Colonic mucosa (tissue), 4 donors: ENCODE results near the gene PARP1. TPM values are rescaled to one million over a fixed set of nuclear protein-coding genes. Genes with fewer than 3 reads are reported as not detected.

Source experiments
- DNase-seq: peaks from one replicate; pipeline ENCODE4 v3.0.0-alpha.2; 2020
- H3K27ac ChIP-seq: fragments of 200-600 bp; one replicate; pipeline ENCODE4 v1.8.0; 2021
- H3K27me3 ChIP-seq: fragments of 200-600 bp; one replicate; pipeline ENCODE4 v1.8.0; 2021
- H3K36me3 ChIP-seq: fragments of 200-600 bp; one replicate; pipeline ENCODE4 v1.8.0; 2021
- H3K4me1 ChIP-seq: fragments of 200-600 bp; one replicate; pipeline ENCODE4 v1.8.0; 2021; ENCODE audit warnings: mild to moderate bottlenecking
- H3K4me3 ChIP-seq: fragments of 200-600 bp; one replicate; pipeline ENCODE4 v1.8.0; 2021
- H3K9ac ChIP-seq, 2 donors: one replicate each; pipeline ENCODE4 v1.7.0; 2013; ENCODE audit warnings: control low read depth in 2 of 2, low read depth in 2 of 2, low read length in 2 of 2
- H3K9me3 ChIP-seq: fragments of 200-600 bp; one replicate; pipeline ENCODE4 v1.8.0; 2021
- CTCF ChIP-seq: fragments of 200-600 bp; IDR thresholded peaks from one replicate; pipeline ENCODE4 v1.8.0; 2022; ENCODE audit warnings: antibody characterized with exemption, mild to moderate bottlenecking
- intact Hi-C: fragments of 100-400 bp; cut with DNase I; formaldehyde crosslinking; loops from one replicate; pipeline ENCODE4 v1.14.1; 2022
- total RNA-seq, 2 donors: library from RNA; stranded (reverse); fragmentation: NEBNext Ultra II Directional in 1 of 2; extraction: Animal tissue kit (Norgen Biotek cat#: 25700) in 1 of 2; gene quantifications; one replicate each; pipeline ENCODE4 v1.2.1, GENCODE V29; 2021
- donor health status: healthy.
- donor health status: DM: no; HTN: no; CAD: no.
- donor health status: DM: no; HTN: no; CAD: no.

Gene PARP1
- total RNA-seq, 2 donors from 2014 or later: 56.7 to 96.3 TPM

- no peak overlapping the region for H3K27ac ChIP-seq
- no peaks in the 10 kb centered on the region for H3K36me3 ChIP-seq
- H3K9ac ChIP-seq: no peak overlapping the region
- intact Hi-C loops: no loop called here
- no peak for TF ChIP-seq CTCF
- H3K9me3 ChIP-seq: no peaks in the 10 kb centered on the region
- no peak overlapping the region for H3K4me3 ChIP-seq
- no peak for DNase-seq
- no peaks in the 10 kb centered on the region for H3K27me3 ChIP-seq
- no peaks in the 10 kb centered on the region for H3K4me1 ChIP-seq
Measured at GRCh38 chr1:226337276-226337875, 70.5 kb downstream of the PARP1 start.

- no peaks in the 10 kb centered on the region for H3K27me3 ChIP-seq
- H3K4me1 ChIP-seq: no peaks in the 10 kb centered on the region
- H3K27ac ChIP-seq: no peak overlapping the region
- H3K4me3 ChIP-seq: no peak overlapping the region
- no peak for DNase-seq
- intact Hi-C loops: no loop called here
- no peaks in the 10 kb centered on the region for H3K9me3 ChIP-seq
- H3K36me3 ChIP-seq: no peaks in the 10 kb centered on the region
- no peak overlapping the region for H3K9ac ChIP-seq
- no peak for TF ChIP-seq CTCF
Measured at GRCh38 chr1:226335661-226336060, 72.2 kb downstream of the PARP1 start.

GRCh38 chr1:226332947-226333346 is 74.9 kb downstream of the PARP1 start:
- H3K9me3 ChIP-seq: no peaks in the 10 kb centered on the region
- H3K27me3 ChIP-seq: no peaks in the 10 kb centered on the region
- intact Hi-C loops: loop anchor here (5.0 kb wide), 1 partner anchor 131 kb away; no protein-coding TSS in a partner anchor
- no peak for TF ChIP-seq CTCF
- H3K4me3 ChIP-seq: no peak overlapping the region
- no peaks in the 10 kb centered on the region for H3K4me1 ChIP-seq
- H3K36me3 ChIP-seq: no peaks in the 10 kb centered on the region
- H3K27ac ChIP-seq: no peak overlapping the region
- H3K9ac ChIP-seq: no peak overlapping the region
- DNase-seq: no peak

- H3K4me3 ChIP-seq: no peak overlapping the region
- H3K27ac ChIP-seq: no peak overlapping the region
- no peak overlapping the region for H3K9ac ChIP-seq
- H3K36me3 ChIP-seq: no peaks in the 10 kb centered on the region
- intact Hi-C loops: no loop called here
- TF ChIP-seq CTCF: no peak
- H3K4me1 ChIP-seq: no peaks in the 10 kb centered on the region
- H3K9me3 ChIP-seq: no peaks in the 10 kb centered on the region
- H3K27me3 ChIP-seq: no peaks in the 10 kb centered on the region
- no peak for DNase-seq
Measured at GRCh38 chr1:226329237-226329636, 78.7 kb downstream of the PARP1 start.

GRCh38 chr1:226327761-226328162 is 80.1 kb downstream of the PARP1 start:
- H3K4me3 ChIP-seq: no peak overlapping the region
- intact Hi-C loops: no loop called here
- H3K36me3 ChIP-seq: no peaks in the 10 kb centered on the region
- DNase-seq: no peak
- no peaks in the 10 kb centered on the region for H3K4me1 ChIP-seq
- H3K9me3 ChIP-seq: no peaks in the 10 kb centered on the region
- TF ChIP-seq CTCF: no peak
- no peaks in the 10 kb centered on the region for H3K27me3 ChIP-seq
- H3K9ac ChIP-seq: no peak overlapping the region
- H3K27ac ChIP-seq: no peak overlapping the region
